CD14-positive monocyte (primary cell): ENCODE measurements around the gene VRK3. TPM values are rescaled to one million over a fixed set of nuclear protein-coding genes. Genes with fewer than 3 reads are reported as not detected.

Experiments
- DNase-seq, 3 donors: peaks; one replicate each; pipeline ENCODE4 v3.0.0-alpha.2; 2011 to 2022
- H2AFZ ChIP-seq: 2 replicates; pipeline ENCODE4 v1.6.0; 2012; ENCODE audit warnings: mild to moderate bottlenecking, low read depth, low read length, inconsistent platforms; ENCODE audit not compliant: insufficient read depth, poor library complexity, severe bottlenecking
- H3K27ac ChIP-seq, 2 donors: 1 replicate in 1 of 2; 2 replicates in 1 of 2; pipeline ENCODE4 v1.5.1; 2012 to 2013; ENCODE audit warnings: low read length in 2 of 2, control low read depth in 1 of 2, inconsistent platforms in 1 of 2, low read depth in 1 of 2, mild to moderate bottlenecking in 1 of 2
- H3K27me3 ChIP-seq, 2 donors: one replicate each; pipeline versions ENCODE4 v1.6.0 to v1.6.1; 2011 to 2013; ENCODE audit warnings: low read length in 2 of 2; ENCODE audit not compliant: control insufficient read depth in 2 of 2, insufficient read depth in 2 of 2
- H3K36me3 ChIP-seq, 2 donors: replicated peaks in 1 of 2; 1 replicate in 1 of 2; 2 replicates in 1 of 2; pipeline versions ENCODE4 v1.5.1 to v1.6.1; 2012 to 2013; ENCODE audit warnings: low read length in 2 of 2, control low read depth in 1 of 2, inconsistent platforms in 1 of 2, mild to moderate bottlenecking in 1 of 2; ENCODE audit not compliant: insufficient read depth in 2 of 2, control insufficient read depth in 1 of 2
- H3K4me1 ChIP-seq, 2 donors: 1 replicate in 1 of 2; 2 replicates in 1 of 2; pipeline versions ENCODE4 v1.5.1 to v1.6.1; 2012 to 2013; ENCODE audit warnings: low read length in 2 of 2, control low read depth in 1 of 2, inconsistent platforms in 1 of 2, mild to moderate bottlenecking in 1 of 2, moderate library complexity in 1 of 2; ENCODE audit not compliant: insufficient read depth in 2 of 2, control insufficient read depth in 1 of 2
- H3K4me2 ChIP-seq: replicated peaks from 2 replicates; pipeline ENCODE3; 2012; ENCODE audit warnings: low read length, moderate library complexity, mild to moderate bottlenecking; ENCODE audit not compliant: poor library complexity, severe bottlenecking; ENCODE audit errors: extremely low read depth
- H3K4me3 ChIP-seq, 3 experiments: fragments of 200-600 bp in 1 of 3; sonication (generic) in 1 of 3; replicated peaks in 1 of 3; 1 replicate in 2 of 3; 2 replicates in 1 of 3; pipeline ENCODE4 v1.5.1; 2011 to 2013; ENCODE audit warnings: low read length in 3 of 3, mild to moderate bottlenecking in 3 of 3, control low read depth in 2 of 3, low read depth in 2 of 3, inconsistent platforms in 1 of 3, moderate library complexity in 1 of 3
- H3K79me2 ChIP-seq: 2 replicates; pipeline ENCODE4 v1.6.0; 2012; ENCODE audit warnings: mild to moderate bottlenecking, control low read depth, inconsistent platforms, low read length, moderate library complexity; ENCODE audit not compliant: insufficient read depth
- H3K9ac ChIP-seq: 2 replicates; pipeline ENCODE4 v1.6.0; 2017; ENCODE audit warnings: low read length, mild to moderate bottlenecking; ENCODE audit not compliant: insufficient read depth, poor library complexity, severe bottlenecking
- H3K9me3 ChIP-seq, 2 donors: replicated peaks in 1 of 2; 1 replicate in 1 of 2; 2 replicates in 1 of 2; pipeline versions ENCODE4 v1.5.1 to v1.6.1; 2012 to 2013; ENCODE audit warnings: low read length in 2 of 2, control low read depth in 1 of 2; ENCODE audit not compliant: control insufficient read depth in 1 of 2, insufficient read depth in 1 of 2
- H4K20me1 ChIP-seq: 2 replicates; pipeline ENCODE4 v1.6.0; 2012; ENCODE audit warnings: mild to moderate bottlenecking, low read length, control low read depth, moderate library complexity; ENCODE audit not compliant: insufficient read depth
- H3K27ac Mint-ChIP-seq, 7 donors: one replicate each; pipeline ENCODE4 v1.8.0; 2020; ENCODE audit warnings: mild to moderate bottlenecking in 7 of 7, mixed read lengths in 7 of 7, moderate library complexity in 6 of 7, inconsistent platforms in 2 of 7
- H3K27me3 Mint-ChIP-seq, 3 donors: one replicate each; pipeline ENCODE4 v1.8.0; 2021 to 2022; ENCODE audit warnings: low read depth in 3 of 3, mild to moderate bottlenecking in 3 of 3, mixed read lengths in 3 of 3, moderate library complexity in 3 of 3, inconsistent platforms in 1 of 3
- H3K36me3 Mint-ChIP-seq, 2 donors: one replicate each; pipeline ENCODE4 v1.8.0; 2020; ENCODE audit warnings: mixed read lengths in 2 of 2, inconsistent platforms in 1 of 2, mild to moderate bottlenecking in 1 of 2
- H3K4me1 Mint-ChIP-seq: one replicate; pipeline ENCODE4 v1.8.0; 2020; ENCODE audit warnings: mild to moderate bottlenecking, mixed read lengths
- H3K4me3 Mint-ChIP-seq, 2 donors: one replicate each; pipeline ENCODE4 v1.8.0; 2020; ENCODE audit warnings: mild to moderate bottlenecking in 2 of 2, mixed read lengths in 2 of 2, moderate library complexity in 1 of 2
- H3K9me3 Mint-ChIP-seq, 7 donors: one replicate each; pipeline ENCODE4 v1.8.0; 2020 to 2022; ENCODE audit warnings: mixed read lengths in 7 of 7, mild to moderate bottlenecking in 6 of 7, moderate library complexity in 6 of 7, inconsistent platforms in 2 of 7
- WGBS: methylation state at CpG from one replicate; pipeline ENCODE4 v1.1.5; 2013; ENCODE audit warnings: missing lambda C conversion rate; ENCODE audit not compliant: insufficient coverage; 5-methylcytosine and 5-hydroxymethylcytosine counted together
- intact Hi-C, 2 donors: fragments of 100-400 bp; cut with micrococcal nuclease; formaldehyde crosslinking; loops; one replicate each; pipeline versions ENCODE4 v1.15.0 to v1.15.1; 2023
- polyA plus RNA-seq, 3 donors: library from polyadenylated mRNA; depleted of rRNA in 1 of 3; unstranded in 2 of 3; stranded (reverse) in 1 of 3; fragments of 300-500 nt in 2 of 3; fragments of >200 nt in 1 of 3; fragmentation: Illumina TruSeq in 2 of 3; gene quantifications; 1 replicate in 2 of 3; 2 replicates in 1 of 3; pipeline ENCODE4 v1.2.3, GENCODE V29; 2012 to 2021
- TF ChIP-seq, protein P1 (sequence below): fragments of 200-600 bp; IDR thresholded peaks from one replicate; pipeline ENCODE4 v1.8.0; 2022; ENCODE audit warnings: antibody characterized with exemption, mild to moderate bottlenecking

The VRK3 gene
- polyA plus RNA-seq, 3 donors: 42.8 to 47.3 (median 46.8) TPM

GRCh38 chr19:49988007-49988406, 37.2 kb downstream of the VRK3 start:
- no peak overlapping the region for H3K4me2 ChIP-seq
- peaks cover 0 to 5% (median 2%) of the 10 kb centered on the region in 7 donors for H3K9me3 Mint-ChIP-seq
- TF ChIP-seq, protein P1, sequence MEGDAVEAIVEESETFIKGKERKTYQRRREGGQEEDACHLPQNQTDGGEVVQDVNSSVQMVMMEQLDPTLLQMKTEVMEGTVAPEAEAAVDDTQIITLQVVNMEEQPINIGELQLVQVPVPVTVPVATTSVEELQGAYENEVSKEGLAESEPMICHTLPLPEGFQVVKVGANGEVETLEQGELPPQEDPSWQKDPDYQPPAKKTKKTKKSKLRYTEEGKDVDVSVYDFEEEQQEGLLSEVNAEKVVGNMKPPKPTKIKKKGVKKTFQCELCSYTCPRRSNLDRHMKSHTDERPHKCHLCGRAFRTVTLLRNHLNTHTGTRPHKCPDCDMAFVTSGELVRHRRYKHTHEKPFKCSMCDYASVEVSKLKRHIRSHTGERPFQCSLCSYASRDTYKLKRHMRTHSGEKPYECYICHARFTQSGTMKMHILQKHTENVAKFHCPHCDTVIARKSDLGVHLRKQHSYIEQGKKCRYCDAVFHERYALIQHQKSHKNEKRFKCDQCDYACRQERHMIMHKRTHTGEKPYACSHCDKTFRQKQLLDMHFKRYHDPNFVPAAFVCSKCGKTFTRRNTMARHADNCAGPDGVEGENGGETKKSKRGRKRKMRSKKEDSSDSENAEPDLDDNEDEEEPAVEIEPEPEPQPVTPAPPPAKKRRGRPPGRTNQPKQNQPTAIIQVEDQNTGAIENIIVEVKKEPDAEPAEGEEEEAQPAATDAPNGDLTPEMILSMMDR: no peak
- no peak overlapping the region for H3K4me3 Mint-ChIP-seq
- H3K27ac Mint-ChIP-seq: peak overlapping the region in 1 of 7 donors; percentile 15
- peaks cover 61 to 84% of the 10 kb centered on the region in 2 donors for H3K36me3 ChIP-seq
- H3K4me1 Mint-ChIP-seq: peaks cover 10% of the 10 kb centered on the region
- no peak for DNase-seq
- peaks cover 0 to 1% (median 0%) of the 10 kb centered on the region in 3 donors for H3K27me3 Mint-ChIP-seq
- H3K79me2 ChIP-seq: no peaks in the 10 kb centered on the region
- H3K4me1 ChIP-seq: peaks cover 0 to 8% of the 10 kb centered on the region in 2 donors
- no peak overlapping the region for H2AFZ ChIP-seq
- peaks cover 75 to 92% of the 10 kb centered on the region in 2 donors for H3K36me3 Mint-ChIP-seq
- no peak overlapping the region for H3K4me3 ChIP-seq
- H3K27ac ChIP-seq: no peak overlapping the region
- 100% methylated on average over 5 of the region's 5 CpGs for WGBS
- H4K20me1 ChIP-seq: peaks cover 61% of the 10 kb centered on the region
- H3K27me3 ChIP-seq: no peaks in the 10 kb centered on the region
- intact Hi-C loops: no loop called here
- H3K9ac ChIP-seq: no peak overlapping the region
- H3K9me3 ChIP-seq: peaks cover 0 to 3% of the 10 kb centered on the region in 2 donors

DNA sequence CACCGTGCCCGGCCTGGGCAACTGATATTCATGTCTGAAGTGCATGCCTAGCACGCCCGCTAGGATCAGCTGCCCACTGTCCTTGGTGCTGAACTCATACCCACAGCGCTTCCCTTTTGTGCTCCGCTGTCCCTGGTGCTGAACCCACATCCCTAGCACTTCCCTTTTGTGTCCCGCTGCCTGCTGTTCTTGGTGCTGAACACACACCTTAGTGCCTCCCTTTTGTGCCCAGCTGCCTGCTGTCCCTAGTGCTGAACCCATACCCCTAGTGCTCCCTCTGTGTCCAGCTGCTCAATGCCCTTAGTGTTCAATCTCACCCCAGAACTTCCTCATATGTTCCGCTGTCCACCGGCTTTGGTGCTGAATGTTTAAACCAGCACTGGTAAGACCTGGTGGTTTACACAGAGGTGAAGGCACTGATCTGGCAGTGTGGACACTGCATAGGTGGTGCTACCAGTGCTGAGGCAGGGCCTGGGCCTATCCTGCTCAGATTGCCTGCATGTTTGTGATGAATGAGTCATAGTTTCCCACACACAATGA, 37.9 kb downstream of the VRK3 start:
- TF ChIP-seq, protein P1: no peak
- Histone ChIP-seq H3K27me3 (no peaks in the 10 kb centered on the region), H3K9me3 (peaks cover 0 to 3% of the 10 kb centered on the region in 2 donors), H3K27ac (no peak overlapping the region), H3K79me2 (no peaks in the 10 kb centered on the region), H2AFZ (no peak overlapping the region), H3K4me1 (peaks cover 0 to 8% of the 10 kb centered on the region in 2 donors), H3K4me2 (no peak overlapping the region), H3K36me3 (peaks cover 53 to 81% of the 10 kb centered on the region in 2 donors), H3K9ac (no peak overlapping the region), H3K4me3 (no peak overlapping the region), H4K20me1 (peaks cover 65% of the 10 kb centered on the region)
- WGBS: 6% methylated on average over 7 of the region's 9 CpGs
- Mint-ChIP-seq H3K4me3 (no peak overlapping the region), H3K4me1 (peaks cover 10% of the 10 kb centered on the region), H3K27me3 (peaks cover 0 to 3% (median 2%) of the 10 kb centered on the region in 3 donors), H3K36me3 (peaks cover 71 to 92% of the 10 kb centered on the region in 2 donors), H3K27ac (peak overlapping the region in 2 of 7 donors; percentile 32 to 52), H3K9me3 (peaks cover 0 to 5% (median 0%) of the 10 kb centered on the region in 7 donors)
- intact Hi-C loops: no loop called here
- peak; percentile 84 to 88 (median 86) for DNase-seq
